ENCODE measurements around the gene ASRGL1. TPM values are rescaled to one million over a fixed set of nuclear protein-coding genes. Genes with fewer than 3 reads are reported as not detected.
"Not testable (repeated sequence)": the region's sequence is repeated elsewhere in the genome, so short reads cannot be mapped to it uniquely, and the experiment has no call there.

The ASRGL1 gene
- total RNA-seq, 4 donors from 2014 or later, result 4.2 to 16.7 (median 12.5) TPM

DNA sequence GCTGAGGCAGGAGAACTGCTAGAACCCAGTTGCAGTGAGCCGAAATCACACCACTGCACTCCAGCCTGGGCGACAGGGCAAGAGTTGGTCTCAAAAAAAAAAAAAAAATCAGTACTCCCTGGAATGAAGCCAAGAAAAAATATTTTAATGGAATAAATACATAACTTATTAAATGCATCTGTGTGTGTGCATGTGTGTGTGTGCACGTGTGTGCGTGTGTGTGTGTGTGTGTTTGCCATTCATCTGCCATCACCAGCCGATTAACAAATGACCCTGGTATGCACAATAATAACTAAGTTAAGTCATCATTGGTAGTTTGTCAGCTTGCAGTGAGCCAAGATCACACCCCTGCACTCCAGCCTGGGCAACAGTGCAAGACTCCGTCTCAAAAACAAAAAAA is 46.6 kb downstream of the ASRGL1 start:
- Histone ChIP-seq H3K27ac (no peak overlapping the region), H3K36me3 (no peaks in the 10 kb centered on the region), H3K9me3 (no peaks in the 10 kb centered on the region), H3K27me3 (no peaks in the 10 kb centered on the region), H3K4me3 (no peak overlapping the region), H3K4me1 (peaks cover 0 to 25% (median 8%) of the 10 kb centered on the region in 4 donors)
- DNase-seq (ENCODE audit: low spot score in 2 of 2), result no peak
- WGBS, 2 donors, result 56 to 76% methylated on average over 6 of the region's 6 CpGs
- TF ChIP-seq, protein P1, sequence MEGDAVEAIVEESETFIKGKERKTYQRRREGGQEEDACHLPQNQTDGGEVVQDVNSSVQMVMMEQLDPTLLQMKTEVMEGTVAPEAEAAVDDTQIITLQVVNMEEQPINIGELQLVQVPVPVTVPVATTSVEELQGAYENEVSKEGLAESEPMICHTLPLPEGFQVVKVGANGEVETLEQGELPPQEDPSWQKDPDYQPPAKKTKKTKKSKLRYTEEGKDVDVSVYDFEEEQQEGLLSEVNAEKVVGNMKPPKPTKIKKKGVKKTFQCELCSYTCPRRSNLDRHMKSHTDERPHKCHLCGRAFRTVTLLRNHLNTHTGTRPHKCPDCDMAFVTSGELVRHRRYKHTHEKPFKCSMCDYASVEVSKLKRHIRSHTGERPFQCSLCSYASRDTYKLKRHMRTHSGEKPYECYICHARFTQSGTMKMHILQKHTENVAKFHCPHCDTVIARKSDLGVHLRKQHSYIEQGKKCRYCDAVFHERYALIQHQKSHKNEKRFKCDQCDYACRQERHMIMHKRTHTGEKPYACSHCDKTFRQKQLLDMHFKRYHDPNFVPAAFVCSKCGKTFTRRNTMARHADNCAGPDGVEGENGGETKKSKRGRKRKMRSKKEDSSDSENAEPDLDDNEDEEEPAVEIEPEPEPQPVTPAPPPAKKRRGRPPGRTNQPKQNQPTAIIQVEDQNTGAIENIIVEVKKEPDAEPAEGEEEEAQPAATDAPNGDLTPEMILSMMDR (IDR thresholded peaks at IDR 0.05), result no peak
- TF ChIP-seq EP300 (IDR thresholded peaks at IDR 0.05) (no peak), POLR2A (IDR thresholded peaks at IDR 0.05) (no peak)

DNA sequence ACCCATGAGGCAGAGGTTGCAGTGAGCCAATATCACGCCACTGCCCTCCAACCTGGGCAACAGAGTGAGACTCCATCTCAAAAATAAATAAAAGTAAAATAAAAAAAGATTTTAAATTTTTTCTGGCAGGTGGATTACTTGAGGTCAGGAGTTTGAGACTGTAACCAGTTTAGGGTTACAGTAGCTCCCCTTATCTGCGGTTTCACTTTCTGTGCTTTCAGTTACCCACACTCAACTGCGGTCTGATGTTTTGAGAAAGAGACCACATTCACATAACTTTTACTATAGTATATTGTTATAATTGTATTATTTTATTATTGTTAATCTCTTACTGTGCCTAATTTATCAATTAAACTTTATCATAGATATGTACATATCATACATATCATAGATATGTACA is 48.8 kb downstream of the ASRGL1 start:
- not testable (repeated sequence) for H3K27me3 ChIP-seq; H3K36me3 ChIP-seq; H3K4me3 ChIP-seq; H3K4me1 ChIP-seq; H3K27ac ChIP-seq; H3K9me3 ChIP-seq; DNase-seq (ENCODE audit: low spot score in 2 of 2)
- WGBS, 2 donors, result 95 to 97% methylated on average over 3 of the region's 3 CpGs

DNA sequence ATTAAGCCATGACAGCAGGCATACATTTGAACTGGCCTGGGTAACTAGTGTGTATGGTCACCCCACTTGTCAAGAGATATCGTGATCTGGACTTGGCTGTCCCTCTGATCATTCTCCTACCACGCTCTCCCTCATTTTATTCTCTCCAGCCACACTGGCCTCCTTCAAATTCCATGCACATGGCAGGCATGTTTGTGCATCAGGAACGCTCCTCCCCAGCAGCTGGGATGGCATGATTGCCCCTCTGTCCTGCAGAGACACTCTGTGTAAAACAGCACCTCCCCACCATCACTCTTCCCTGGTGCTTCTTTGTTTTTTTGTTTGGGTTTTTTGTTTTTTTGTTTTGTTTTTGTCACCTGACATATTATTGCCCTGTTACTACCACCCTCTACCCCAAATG is 50.1 kb downstream of the ASRGL1 start:
- H3K9me3 ChIP-seq, result no peaks in the 10 kb centered on the region
- no peaks in the 10 kb centered on the region for H3K27me3 ChIP-seq
- 79 to 91% methylated on average over 3 of the region's 3 CpGs for WGBS, 2 donors
- no peak overlapping the region for H3K27ac ChIP-seq
- DNase-seq (ENCODE audit: low spot score in 2 of 2), result no peak
- H3K4me3 ChIP-seq, result no peak overlapping the region
- no peaks in the 10 kb centered on the region for H3K36me3 ChIP-seq
- H3K4me1 ChIP-seq, result no peaks in the 10 kb centered on the region
- no peak for TF ChIP-seq POLR2A (IDR thresholded peaks at IDR 0.05)
- TF ChIP-seq, protein P1 (IDR thresholded peaks at IDR 0.05), result no peak
- TF ChIP-seq EP300 (IDR thresholded peaks at IDR 0.05), result no peak

DNA sequence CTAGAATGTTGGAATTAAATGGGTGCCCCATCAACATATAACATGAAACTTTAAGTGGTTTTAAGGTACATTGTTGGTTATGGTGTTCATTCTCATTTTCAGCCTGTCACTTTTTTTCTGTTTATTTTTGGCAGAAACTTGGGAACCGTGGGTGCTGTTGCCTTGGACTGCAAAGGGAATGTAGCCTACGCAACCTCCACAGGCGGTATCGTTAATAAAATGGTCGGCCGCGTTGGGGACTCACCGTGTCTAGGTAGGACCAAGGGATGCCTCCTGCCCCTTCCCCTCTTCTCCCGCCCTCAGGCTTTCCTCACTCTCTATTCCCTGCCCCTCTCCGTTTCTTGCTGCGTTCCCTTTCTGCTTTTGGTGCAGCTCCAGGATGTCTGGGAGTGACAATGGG is 51.8 kb downstream of the ASRGL1 start:
- no peaks in the 10 kb centered on the region for H3K36me3 ChIP-seq
- no peaks in the 10 kb centered on the region for H3K9me3 ChIP-seq
- no peak overlapping the region for H3K4me3 ChIP-seq
- H3K27ac ChIP-seq, result no peak overlapping the region
- DNase-seq (ENCODE audit: low spot score in 2 of 2), result no peak
- no peaks in the 10 kb centered on the region for H3K27me3 ChIP-seq
- H3K4me1 ChIP-seq, result peaks cover 0 to 5% (median 0%) of the 10 kb centered on the region in 4 donors
- 65 to 79% methylated on average over 11 of the region's 11 CpGs for WGBS, 2 donors
- TF ChIP-seq EP300 (IDR thresholded peaks at IDR 0.05) (no peak), POLR2A (IDR thresholded peaks at IDR 0.05) (no peak)
- TF ChIP-seq, protein P1 (IDR thresholded peaks at IDR 0.05), result no peak

DNA sequence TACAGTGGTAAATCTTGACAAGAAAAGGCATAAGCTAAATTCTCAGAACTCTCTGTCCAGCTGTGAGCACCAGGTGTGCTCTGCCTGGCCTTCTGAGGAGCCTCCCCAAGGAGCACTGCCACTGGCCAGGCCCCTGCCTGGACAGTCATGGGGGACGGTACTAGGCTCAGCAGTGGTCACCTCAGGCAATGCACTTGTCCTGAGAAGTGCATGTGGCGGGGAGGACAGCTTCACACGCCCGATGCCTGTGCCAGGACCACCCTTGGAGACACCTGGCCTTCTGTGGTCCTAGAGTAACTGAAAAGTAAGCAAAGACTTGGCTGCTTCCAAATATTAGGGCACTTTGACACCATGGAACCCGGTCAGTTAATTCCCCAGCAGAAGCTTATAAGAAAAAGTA is 53.0 kb downstream of the ASRGL1 start:
- no peaks in the 10 kb centered on the region for H3K9me3 ChIP-seq

DNA sequence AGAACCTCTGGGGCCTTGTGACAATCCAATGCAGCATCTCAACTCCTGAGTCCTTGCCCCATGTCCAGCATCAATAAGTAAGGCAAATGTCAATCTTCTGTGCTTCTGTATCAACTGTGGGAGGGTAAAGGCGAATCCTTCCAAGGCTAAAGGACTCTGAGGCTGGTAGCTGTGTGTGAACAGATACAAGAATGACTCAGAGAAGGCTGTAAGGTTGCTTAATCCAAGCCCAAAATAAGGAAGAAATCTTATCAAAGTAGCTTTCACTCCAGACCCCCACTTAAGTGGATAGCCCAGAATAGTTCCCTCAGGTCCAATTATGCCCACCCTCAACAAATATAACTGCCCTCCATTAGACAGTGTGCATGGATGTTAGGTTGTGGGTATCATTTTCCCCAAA is 53.5 kb downstream of the ASRGL1 start:
- H3K36me3 ChIP-seq, result no peaks in the 10 kb centered on the region
- no peak overlapping the region for H3K27ac ChIP-seq
- H3K4me3 ChIP-seq, result no peak overlapping the region
- DNase-seq (ENCODE audit: low spot score in 2 of 2), result no peak
- 94 to 100% methylated on average over 1 of the region's 1 CpG for WGBS, 2 donors
- H3K9me3 ChIP-seq, result no peaks in the 10 kb centered on the region
- H3K27me3 ChIP-seq, result no peaks in the 10 kb centered on the region
- H3K4me1 ChIP-seq, result peaks cover 0 to 18% (median 6%) of the 10 kb centered on the region in 4 donors
- TF ChIP-seq, protein P1 (IDR thresholded peaks at IDR 0.05), result no peak
- TF ChIP-seq EP300 (IDR thresholded peaks at IDR 0.05) (no peak), POLR2A (IDR thresholded peaks at IDR 0.05) (no peak)

More for the DNA sequence above, 53.0 kb downstream of the ASRGL1 start:
- Histone ChIP-seq H3K27ac (no peak overlapping the region), H3K27me3 (no peaks in the 10 kb centered on the region), H3K36me3 (no peaks in the 10 kb centered on the region), H3K4me3 (no peak overlapping the region), H3K4me1 (peaks cover 0 to 13% (median 2%) of the 10 kb centered on the region in 4 donors)
- WGBS, 2 donors, result 17 to 78% methylated on average over 1 to 5 of the region's 5 CpGs
- TF ChIP-seq EP300 (IDR thresholded peaks at IDR 0.05) (no peak), POLR2A (IDR thresholded peaks at IDR 0.05) (no peak)
- DNase-seq (ENCODE audit: low spot score in 2 of 2), result no peak

Measured in tibial nerve (tissue), 4 donors.